Endodermal cell (in vitro differentiated cells): ENCODE data around the gene TEX264. TPM values are rescaled to one million over a fixed set of nuclear protein-coding genes. Genes with fewer than 3 reads are reported as not detected.

Experiments used
- DNase-seq: peaks from one replicate; pipeline ENCODE4 v3.0.0-alpha.2; 2017
- H3K27ac ChIP-seq: 2 replicates; pipeline ENCODE4 v1.5.1; 2013; ENCODE audit warnings: mild to moderate bottlenecking, low read depth, low read length, moderate library complexity
- H3K27me3 ChIP-seq: 2 replicates; pipeline ENCODE4 v1.6.1; 2013; ENCODE audit warnings: mild to moderate bottlenecking, low read length, moderate library complexity; ENCODE audit not compliant: insufficient read depth, control insufficient read depth, poor library complexity, severe bottlenecking
- H3K36me3 ChIP-seq: 2 replicates; pipeline ENCODE4 v1.7.0; 2013; ENCODE audit warnings: mild to moderate bottlenecking, low read length, moderate library complexity; ENCODE audit not compliant: control insufficient read depth, insufficient read depth
- H3K4me1 ChIP-seq: one replicate; pipeline ENCODE4 v1.7.0; 2013; ENCODE audit warnings: low read length; ENCODE audit not compliant: control insufficient read depth, insufficient read depth
- H3K4me3 ChIP-seq: 2 replicates; pipeline ENCODE4 v1.5.1; 2013; ENCODE audit warnings: mild to moderate bottlenecking, low read length, moderate library complexity
- H3K9ac ChIP-seq: 2 replicates; pipeline ENCODE4 v1.6.1; 2013; ENCODE audit warnings: mild to moderate bottlenecking, low read length, moderate library complexity; ENCODE audit not compliant: poor library complexity, severe bottlenecking; ENCODE audit errors: extremely low read depth
- H3K9me3 ChIP-seq: 2 replicates; pipeline ENCODE4 v1.6.1; 2013; ENCODE audit warnings: mild to moderate bottlenecking, low read length, moderate library complexity; ENCODE audit not compliant: control insufficient read depth
- H3K27ac Mint-ChIP-seq: 2 replicates; pipeline ENCODE4 v1.8.0; 2020; ENCODE audit warnings: mixed read lengths
- H3K27me3 Mint-ChIP-seq: 2 replicates; pipeline ENCODE4 v1.8.0; 2021; ENCODE audit warnings: mild to moderate bottlenecking, mixed read lengths; ENCODE audit not compliant: insufficient read depth
- H3K36me3 Mint-ChIP-seq: 2 replicates; pipeline ENCODE4 v1.8.0; 2020; ENCODE audit warnings: low read depth, mixed read lengths
- H3K4me1 Mint-ChIP-seq: 2 replicates; pipeline ENCODE4 v1.8.0; 2020; ENCODE audit warnings: mixed read lengths
- H3K4me3 Mint-ChIP-seq: 2 replicates; pipeline ENCODE4 v1.8.0; 2020; ENCODE audit warnings: mild to moderate bottlenecking, moderate library complexity, mixed read lengths
- H3K9me3 Mint-ChIP-seq: 2 replicates; pipeline ENCODE4 v1.8.0; 2020; ENCODE audit warnings: mild to moderate bottlenecking, mixed read lengths
- WGBS, 2 experiments: methylation state at CpG; one replicate each; pipeline versions ENCODE4 v1.1.5 to v1.1.7; 2013; ENCODE audit warnings: missing lambda C conversion rate in 2 of 2, mixed read lengths in 1 of 2; ENCODE audit not compliant: insufficient coverage in 1 of 2, insufficient read length in 1 of 2; 5-methylcytosine and 5-hydroxymethylcytosine counted together
- total RNA-seq, 2 donors: library from RNA; stranded (reverse); fragmentation: NEBNext Ultra II Directional in 1 of 2; extraction: Animal tissue kit (Norgen Biotek cat#: 25700) in 1 of 2; gene quantifications; 2 replicates in 1 of 2; 3 replicates in 1 of 2; pipeline ENCODE4 v1.2.1, GENCODE V29; 2021
- TF ChIP-seq, protein P1 (sequence below): fragments of 200-600 bp; sonication (generic); conservative IDR thresholded peaks from 2 replicates; pipeline ENCODE4 v1.5.0; 2021; ENCODE audit warnings: antibody characterized with exemption, mild to moderate bottlenecking

Gene TEX264
- total RNA-seq, 2 donors from 2014 or later, result 21.1 to 24.9 TPM

GRCh38 chr3:51657234-51657633 lies 13.8 kb upstream of the TEX264 start:
- H3K9ac ChIP-seq, result no peak overlapping the region
- no peaks in the 10 kb centered on the region for H3K9me3 ChIP-seq
- Mint-ChIP-seq H3K36me3 (peaks cover 72% of the 10 kb centered on the region), H3K9me3 (peaks cover 6% of the 10 kb centered on the region), H3K27ac (no peak overlapping the region), H3K4me3 (no peak overlapping the region), H3K27me3 (no peaks in the 10 kb centered on the region), H3K4me1 (no peaks in the 10 kb centered on the region)
- H3K4me1 ChIP-seq, result no peaks in the 10 kb centered on the region
- H3K4me3 ChIP-seq, result no peak overlapping the region
- TF ChIP-seq, protein P1, sequence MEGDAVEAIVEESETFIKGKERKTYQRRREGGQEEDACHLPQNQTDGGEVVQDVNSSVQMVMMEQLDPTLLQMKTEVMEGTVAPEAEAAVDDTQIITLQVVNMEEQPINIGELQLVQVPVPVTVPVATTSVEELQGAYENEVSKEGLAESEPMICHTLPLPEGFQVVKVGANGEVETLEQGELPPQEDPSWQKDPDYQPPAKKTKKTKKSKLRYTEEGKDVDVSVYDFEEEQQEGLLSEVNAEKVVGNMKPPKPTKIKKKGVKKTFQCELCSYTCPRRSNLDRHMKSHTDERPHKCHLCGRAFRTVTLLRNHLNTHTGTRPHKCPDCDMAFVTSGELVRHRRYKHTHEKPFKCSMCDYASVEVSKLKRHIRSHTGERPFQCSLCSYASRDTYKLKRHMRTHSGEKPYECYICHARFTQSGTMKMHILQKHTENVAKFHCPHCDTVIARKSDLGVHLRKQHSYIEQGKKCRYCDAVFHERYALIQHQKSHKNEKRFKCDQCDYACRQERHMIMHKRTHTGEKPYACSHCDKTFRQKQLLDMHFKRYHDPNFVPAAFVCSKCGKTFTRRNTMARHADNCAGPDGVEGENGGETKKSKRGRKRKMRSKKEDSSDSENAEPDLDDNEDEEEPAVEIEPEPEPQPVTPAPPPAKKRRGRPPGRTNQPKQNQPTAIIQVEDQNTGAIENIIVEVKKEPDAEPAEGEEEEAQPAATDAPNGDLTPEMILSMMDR, result no peak
- 97% methylated on average over 2 of the region's 3 CpGs; no CpG with 5 or more reads in 1 of the 2 experiments for WGBS, 2 experiments
- peaks cover 64% of the 10 kb centered on the region for H3K36me3 ChIP-seq
- DNase-seq, result no peak
- no peaks in the 10 kb centered on the region for H3K27me3 ChIP-seq
- no peak overlapping the region for H3K27ac ChIP-seq

- no peaks in the 10 kb centered on the region for H3K27me3 ChIP-seq
- no peaks in the 10 kb centered on the region for H3K27me3 Mint-ChIP-seq
- H3K4me3 Mint-ChIP-seq, result no peak overlapping the region
- H3K9me3 Mint-ChIP-seq, result no peaks in the 10 kb centered on the region
- H3K4me3 ChIP-seq, result no peak overlapping the region
- H3K4me1 ChIP-seq, result no peaks in the 10 kb centered on the region
- TF ChIP-seq, protein P1, result no peak
- peaks cover 76% of the 10 kb centered on the region for H3K36me3 Mint-ChIP-seq
- DNase-seq, result no peak
- H3K4me1 Mint-ChIP-seq, result no peaks in the 10 kb centered on the region
- H3K36me3 ChIP-seq, result peaks cover 81% of the 10 kb centered on the region
- no peaks in the 10 kb centered on the region for H3K9me3 ChIP-seq
- H3K9ac ChIP-seq, result no peak overlapping the region
- no peak overlapping the region for H3K27ac ChIP-seq
- no peak overlapping the region for H3K27ac Mint-ChIP-seq
- WGBS, 2 experiments, result 97 to 98% methylated on average over 7 to 9 of the region's 9 CpGs
Measured at GRCh38 chr3:51659942-51660341, 11.1 kb upstream of the TEX264 start.

DNA sequence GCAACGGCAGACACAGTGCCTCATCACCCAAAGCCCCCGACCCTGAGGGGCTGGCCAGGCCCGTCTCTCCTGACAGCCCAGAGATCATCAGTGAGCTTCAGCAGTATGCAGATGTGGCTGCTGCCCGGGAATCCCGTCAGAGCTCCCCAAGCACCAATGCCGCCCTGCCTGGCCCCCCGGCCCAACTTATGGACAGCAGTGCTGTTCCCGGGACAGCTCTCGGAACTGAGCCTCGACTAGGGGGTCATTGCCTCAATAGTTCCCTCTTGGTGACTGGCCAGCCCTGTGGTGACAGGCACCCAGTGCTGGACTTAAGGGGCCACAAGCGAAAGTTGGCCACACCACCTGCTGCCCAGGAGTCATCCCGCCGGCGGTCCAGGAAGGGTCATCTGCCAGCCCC lies 8.6 kb upstream of the TEX264 start:
- Mint-ChIP-seq H3K27me3 (no peaks in the 10 kb centered on the region), H3K9me3 (no peaks in the 10 kb centered on the region), H3K4me3 (no peak overlapping the region), H3K4me1 (peaks cover 11% of the 10 kb centered on the region), H3K36me3 (peaks cover 62% of the 10 kb centered on the region), H3K27ac (no peak overlapping the region)
- Histone ChIP-seq H3K4me1 (no peaks in the 10 kb centered on the region), H3K9ac (no peak overlapping the region), H3K36me3 (peaks cover 76% of the 10 kb centered on the region), H3K4me3 (no peak overlapping the region), H3K27ac (no peak overlapping the region), H3K27me3 (no peaks in the 10 kb centered on the region), H3K9me3 (no peaks in the 10 kb centered on the region)
- WGBS, 2 experiments, result 93 to 100% methylated on average over 5 to 14 of the region's 14 CpGs
- TF ChIP-seq, protein P1, result no peak
- no peak for DNase-seq
